OCI-LY3 (cell line): ENCODE results near the gene ZNF277.

Source experiments
- H2AFZ ChIP-seq: fragments of 200-600, 300-600 bp; shearing (Covaris generic); 2 replicates; pipeline ENCODE4 v1.6.0; 2014; ENCODE audit warnings: antibody characterized with exemption, low read depth, low read length
- H3K27ac ChIP-seq: fragments of 200-600, 300-600 bp; sonication (generic); 2 replicates; pipeline ENCODE4 v1.5.1; 2014; ENCODE audit warnings: mild to moderate bottlenecking, low read length, moderate library complexity, mixed read lengths
- H3K27me3 ChIP-seq: fragments of 200-600, 300-600 bp; sonication (generic); 2 replicates; pipeline ENCODE4 v1.6.1; 2014; ENCODE audit warnings: low read depth, low read length, mixed read lengths
- H3K36me3 ChIP-seq: fragments of 200-600, 300-600 bp; sonication (generic); replicated peaks from 2 replicates; pipeline ENCODE3; 2014; ENCODE audit warnings: low read depth, low read length, mixed read lengths
- H3K4me1 ChIP-seq: fragments of 300-600, 200-600 bp; sonication (generic); 2 replicates; pipeline ENCODE4 v1.6.1; 2014; ENCODE audit warnings: low read length, mixed read lengths
- H3K4me2 ChIP-seq: fragments of 200-600, 300-600 bp; sonication (generic); 2 replicates; pipeline ENCODE4 v1.6.1; 2014; ENCODE audit warnings: low read length, mixed read lengths
- H3K4me3 ChIP-seq: fragments of 300-600, 200-600 bp; sonication (generic); 2 replicates; pipeline ENCODE4 v1.5.1; 2014; ENCODE audit warnings: antibody characterized with exemption, mild to moderate bottlenecking, low read length, moderate library complexity
- H3K79me2 ChIP-seq: fragments of 300-600, 200-600 bp; shearing (Covaris generic); 2 replicates; pipeline ENCODE4 v1.6.1; 2014; ENCODE audit warnings: mild to moderate bottlenecking, low read length, mixed read lengths
- H3K9ac ChIP-seq: fragments of 300-600, 200-600 bp; shearing (Covaris generic); 2 replicates; pipeline ENCODE4 v1.6.0; 2014; ENCODE audit warnings: mild to moderate bottlenecking, low read length, moderate library complexity
- H3K9me3 ChIP-seq: fragments of 200-600, 300-600 bp; shearing (Covaris generic); 2 replicates; pipeline ENCODE4 v1.6.1; 2014; ENCODE audit warnings: low read length, mixed read lengths; ENCODE audit not compliant: insufficient read depth
- H4K20me1 ChIP-seq: fragments of 200-600, 300-600 bp; sonication (generic); 2 replicates; pipeline ENCODE4 v1.6.1; 2016; ENCODE audit warnings: low read length, mixed read lengths; ENCODE audit not compliant: insufficient read depth
- EZH2phosphoT487 ChIP-seq: fragments of 200-600 bp; shearing (Covaris generic); IDR thresholded peaks from 2 replicates; pipeline ENCODE4 v1.6.1; 2018; ENCODE audit warnings: antibody characterized with exemption, mixed run types, low read depth
- TF ChIP-seq, protein P1 (sequence below): fragments of 200-600, 300-600 bp; sonication (generic); IDR thresholded peaks from 2 replicates; pipeline ENCODE4 v1.5.1; 2014; ENCODE audit warnings: antibody characterized with exemption, low read length, low read depth

The ZNF277 gene

DNA sequence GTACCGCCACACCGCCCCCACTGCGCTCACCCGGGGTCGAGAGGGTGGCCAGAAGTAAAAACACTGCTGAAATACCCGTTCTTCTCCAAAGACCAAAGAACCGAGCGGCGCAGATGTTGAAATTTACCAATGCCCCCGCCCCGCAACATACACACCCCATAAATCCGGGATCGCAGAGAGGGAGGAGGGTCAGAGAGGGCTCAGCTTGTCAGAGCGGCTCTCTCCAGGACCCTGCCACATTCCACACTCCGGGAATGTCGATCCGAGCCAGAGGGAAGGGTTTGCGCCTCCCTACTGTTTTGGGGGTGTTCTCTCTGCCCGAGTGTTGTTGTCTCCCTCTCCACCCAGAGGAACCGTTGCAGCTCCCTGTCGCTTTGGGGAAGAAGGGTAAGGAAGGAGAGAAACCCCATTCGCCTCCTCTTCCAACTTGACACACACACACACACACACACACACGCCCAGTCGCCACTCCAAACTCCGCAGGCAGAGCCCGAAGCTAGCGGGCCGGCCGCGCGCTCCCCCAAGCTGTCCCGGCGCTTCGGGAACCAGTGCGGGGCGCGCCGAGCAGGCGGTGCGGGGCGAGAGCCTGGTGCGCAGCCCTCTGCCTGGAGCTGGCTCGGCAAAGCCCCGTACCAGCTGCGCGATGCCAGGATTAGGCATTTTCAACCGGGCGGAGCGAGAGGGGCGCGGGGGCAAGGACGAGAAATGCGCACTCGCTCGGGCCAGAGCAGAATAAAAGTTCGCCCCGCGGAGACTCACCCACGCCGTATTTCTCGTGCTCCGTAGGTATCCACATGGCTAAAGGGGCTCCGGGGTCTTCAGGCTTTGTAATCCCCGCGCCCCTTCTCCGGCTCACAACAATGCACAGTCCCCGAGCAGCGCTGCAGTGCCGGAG, 905 bp upstream of the ZNF277 start:
- Histone ChIP-seq H3K4me3 (peak overlapping the region; percentile 95), H3K79me2 (peaks cover 19% of the 10 kb centered on the region), H3K27ac (no peak overlapping the region), H3K36me3 (no peaks in the 10 kb centered on the region), H3K4me2 (peak overlapping the region; percentile 99), H3K9ac (peak overlapping the region; percentile 68), H4K20me1 (no peaks in the 10 kb centered on the region), H3K4me1 (peaks cover 20% of the 10 kb centered on the region), H2AFZ (peak overlapping the region; percentile 79), H3K27me3 (peaks cover 18% of the 10 kb centered on the region), H3K9me3 (no peaks in the 10 kb centered on the region)
- TF ChIP-seq, protein P1, sequence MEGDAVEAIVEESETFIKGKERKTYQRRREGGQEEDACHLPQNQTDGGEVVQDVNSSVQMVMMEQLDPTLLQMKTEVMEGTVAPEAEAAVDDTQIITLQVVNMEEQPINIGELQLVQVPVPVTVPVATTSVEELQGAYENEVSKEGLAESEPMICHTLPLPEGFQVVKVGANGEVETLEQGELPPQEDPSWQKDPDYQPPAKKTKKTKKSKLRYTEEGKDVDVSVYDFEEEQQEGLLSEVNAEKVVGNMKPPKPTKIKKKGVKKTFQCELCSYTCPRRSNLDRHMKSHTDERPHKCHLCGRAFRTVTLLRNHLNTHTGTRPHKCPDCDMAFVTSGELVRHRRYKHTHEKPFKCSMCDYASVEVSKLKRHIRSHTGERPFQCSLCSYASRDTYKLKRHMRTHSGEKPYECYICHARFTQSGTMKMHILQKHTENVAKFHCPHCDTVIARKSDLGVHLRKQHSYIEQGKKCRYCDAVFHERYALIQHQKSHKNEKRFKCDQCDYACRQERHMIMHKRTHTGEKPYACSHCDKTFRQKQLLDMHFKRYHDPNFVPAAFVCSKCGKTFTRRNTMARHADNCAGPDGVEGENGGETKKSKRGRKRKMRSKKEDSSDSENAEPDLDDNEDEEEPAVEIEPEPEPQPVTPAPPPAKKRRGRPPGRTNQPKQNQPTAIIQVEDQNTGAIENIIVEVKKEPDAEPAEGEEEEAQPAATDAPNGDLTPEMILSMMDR, result no peak
- no peak for TF ChIP-seq EZH2phosphoT487

DNA sequence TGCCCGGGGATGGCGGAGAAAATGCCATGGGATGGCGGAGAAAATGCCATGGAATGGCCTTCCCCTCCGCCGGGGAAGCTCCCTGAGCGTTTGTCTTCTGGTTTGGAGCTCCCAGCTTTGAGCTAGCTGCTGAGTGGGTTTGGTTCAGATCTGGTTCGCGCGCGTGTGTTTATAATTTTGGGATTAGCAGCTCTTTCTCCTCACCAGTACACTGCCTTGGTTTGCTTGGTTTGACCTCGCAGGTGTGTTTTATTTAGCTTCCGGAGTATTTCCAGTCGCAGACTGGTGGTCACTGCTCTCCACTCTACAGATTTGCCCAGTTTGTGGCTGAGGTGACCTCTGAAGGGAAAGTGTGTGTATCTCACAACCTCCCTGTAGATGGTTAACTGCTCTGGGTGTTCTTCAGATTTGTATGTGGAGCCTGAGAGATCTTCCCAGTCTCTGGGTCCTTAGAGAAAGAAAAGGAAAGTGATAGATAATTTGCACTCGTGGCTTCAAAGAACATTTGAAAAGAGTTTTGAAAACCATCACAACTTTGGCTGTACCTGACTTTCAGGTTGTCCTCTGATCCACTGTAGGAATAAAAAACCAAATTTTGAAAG, 597 bp downstream of the ZNF277 start:
- H3K9me3 ChIP-seq, result no peaks in the 10 kb centered on the region
- H3K36me3 ChIP-seq, result no peaks in the 10 kb centered on the region
- H3K4me3 ChIP-seq, result peak overlapping the region; percentile 95
- TF ChIP-seq, protein P1, result no peak
- no peak for TF ChIP-seq EZH2phosphoT487
- peaks cover 20% of the 10 kb centered on the region for H3K4me1 ChIP-seq
- peak overlapping the region; percentile 85 for H2AFZ ChIP-seq
- no peak overlapping the region for H3K27ac ChIP-seq
- peaks cover 18% of the 10 kb centered on the region for H3K27me3 ChIP-seq
- H4K20me1 ChIP-seq, result 0 out of 2 replicates have a peak, but pooled peaks cover 5% of the 10 kb centered on the region
- H3K79me2 ChIP-seq, result peaks cover 19% of the 10 kb centered on the region
- peak overlapping the region; percentile 69 for H3K4me2 ChIP-seq
- peak overlapping the region; percentile 72 for H3K9ac ChIP-seq

DNA sequence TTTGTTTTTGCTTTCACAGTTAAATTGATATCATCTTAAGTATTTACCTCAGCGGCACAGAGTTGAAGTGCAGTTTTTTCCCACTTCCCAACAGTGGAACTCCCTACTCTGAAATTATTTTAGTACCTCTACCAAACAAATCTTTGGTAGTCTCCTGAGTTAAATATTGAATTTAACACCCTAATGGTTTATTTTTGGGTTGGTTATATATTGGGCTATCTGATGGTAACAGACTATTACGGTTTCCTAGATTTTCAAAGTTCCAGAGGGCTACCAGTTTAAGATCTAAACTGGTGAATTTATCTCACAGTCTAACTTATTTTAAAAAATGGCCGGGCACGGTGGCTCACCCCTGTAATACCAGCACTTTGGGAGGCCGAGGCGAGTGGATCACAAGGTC, 1.3 kb downstream of the ZNF277 start:
- Histone ChIP-seq H3K27ac (no peak overlapping the region), H3K4me3 (peak overlapping the region; percentile 95), H2AFZ (no peak overlapping the region), H3K4me2 (peak overlapping the region; percentile 69), H3K4me1 (peaks cover 20% of the 10 kb centered on the region), H4K20me1 (0 out of 2 replicates have a peak, but pooled peaks cover 5% of the 10 kb centered on the region), H3K79me2 (peaks cover 19% of the 10 kb centered on the region), H3K36me3 (no peaks in the 10 kb centered on the region), H3K9ac (no peak overlapping the region), H3K27me3 (peaks cover 18% of the 10 kb centered on the region), H3K9me3 (no peaks in the 10 kb centered on the region)
- no peak for TF ChIP-seq EZH2phosphoT487
- TF ChIP-seq, protein P1, result no peak

DNA sequence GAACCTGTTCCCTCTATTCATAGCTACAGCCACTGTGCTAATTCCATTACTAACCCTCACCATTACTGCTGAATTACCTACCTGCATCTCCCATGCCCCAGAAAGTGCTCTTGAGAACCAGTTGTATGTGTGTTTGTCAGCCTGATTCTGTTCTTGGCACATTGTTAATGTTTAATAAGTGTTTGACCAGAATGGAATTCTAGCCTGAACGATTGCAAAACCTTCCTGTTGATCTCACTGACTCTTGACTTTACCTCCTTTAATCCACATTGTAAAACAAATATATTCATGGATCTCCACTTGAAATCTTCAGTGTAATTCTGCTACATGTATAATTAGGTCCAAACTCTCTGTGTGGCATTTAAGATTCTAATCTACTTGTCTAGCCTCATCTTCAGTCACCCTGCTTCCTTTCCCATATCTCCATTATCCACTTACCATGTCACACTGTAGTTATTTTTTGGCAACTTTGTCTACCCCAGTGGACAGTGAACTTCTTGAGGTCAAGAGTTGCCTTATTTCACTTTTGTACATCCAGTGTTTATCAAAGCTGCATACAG, 4.9 kb downstream of the ZNF277 start:
- Histone ChIP-seq H3K27me3 (no peaks in the 10 kb centered on the region), H3K27ac (no peak overlapping the region), H3K9me3 (no peaks in the 10 kb centered on the region), H3K4me2 (no peak overlapping the region), H3K9ac (no peak overlapping the region), H4K20me1 (peaks cover 14% of the 10 kb centered on the region), H3K4me1 (peaks cover 5% of the 10 kb centered on the region; the same call in 1 of the 2 replicates), H3K4me3 (no peak overlapping the region), H3K36me3 (no peaks in the 10 kb centered on the region), H2AFZ (no peak overlapping the region), H3K79me2 (peaks cover 19% of the 10 kb centered on the region)
- no peak for TF ChIP-seq EZH2phosphoT487
- TF ChIP-seq, protein P1, result no peak
